HG02885 (cell line): ENCODE measurements around the gene PCBP1.
"Not testable (repeated sequence)": the region's sequence is repeated elsewhere in the genome, so short reads cannot be mapped to it uniquely, and the experiment has no call there.

Source experiments
- ATAC-seq: cut with Tn5 transposase; IDR thresholded peaks from one replicate; pipeline ENCODE4 v1.9.1; 2021; ENCODE audit warnings: mild to moderate bottlenecking; ENCODE audit not compliant: unreplicated experiment, poor library complexity

The PCBP1 gene

GRCh38 chr2:70080610-70081200 is 6.6 kb upstream of the PCBP1 start:
- ATAC-seq, result no peak

- no peak for ATAC-seq
Observed at GRCh38 chr2:70081221-70081620, 6.1 kb upstream of the PCBP1 start.

- peak; percentile 42 for ATAC-seq
Observed at GRCh38 chr2:70083344-70084156, 3.7 kb upstream of the PCBP1 start.

- peak; percentile 20 for ATAC-seq
Observed at GRCh38 chr2:70084973-70085710, 2.1 kb upstream of the PCBP1 start.

GRCh38 chr2:70085711-70086277 is 1.5 kb upstream of the PCBP1 start:
- no peak for ATAC-seq

- ATAC-seq, result peak; percentile 29
Observed at GRCh38 chr2:70086278-70086837, 919 bp upstream of the PCBP1 start.

GRCh38 chr2:70087702-70088597 is 673 bp downstream of the PCBP1 start:
- no peak for ATAC-seq

- no peak for ATAC-seq
Observed at GRCh38 chr2:70088598-70089219, 1.4 kb downstream of the PCBP1 start.

GRCh38 chr2:70089220-70089982 is 2.1 kb downstream of the PCBP1 start:
- ATAC-seq, result no peak

GRCh38 chr2:70089983-70090525 is 2.8 kb downstream of the PCBP1 start:
- ATAC-seq, result no peak

- no peak for ATAC-seq
Observed at GRCh38 chr2:70090706-70091334, 3.5 kb downstream of the PCBP1 start.

- ATAC-seq, result no peak
Observed at GRCh38 chr2:70091364-70091763, 4.1 kb downstream of the PCBP1 start.

- no peak for ATAC-seq
Observed at GRCh38 chr2:70091816-70092215, 4.5 kb downstream of the PCBP1 start.

- ATAC-seq, result not testable (repeated sequence)
Observed at GRCh38 chr2:70092576-70093243, 5.4 kb downstream of the PCBP1 start.

- ATAC-seq, result no peak
Observed at GRCh38 chr2:70094171-70094977, 7.1 kb downstream of the PCBP1 start.

- peak; percentile 74 for ATAC-seq
Observed at GRCh38 chr2:70094978-70095719, 7.9 kb downstream of the PCBP1 start.
